Erythroblast (primary cell): ENCODE results near the gene AP1B1.

Experiments used
- GATA1 ChIP-seq: IDR thresholded peaks from 2 replicates; pipeline ENCODE4 v1.6.1; 2011; ENCODE audit warnings: low read depth, mild to moderate bottlenecking, control low read depth, low read length, moderate library complexity
- POLR2A ChIP-seq: IDR thresholded peaks from 2 replicates; pipeline ENCODE4 v1.6.1; 2011; ENCODE audit warnings: mild to moderate bottlenecking, low read length

DNA sequence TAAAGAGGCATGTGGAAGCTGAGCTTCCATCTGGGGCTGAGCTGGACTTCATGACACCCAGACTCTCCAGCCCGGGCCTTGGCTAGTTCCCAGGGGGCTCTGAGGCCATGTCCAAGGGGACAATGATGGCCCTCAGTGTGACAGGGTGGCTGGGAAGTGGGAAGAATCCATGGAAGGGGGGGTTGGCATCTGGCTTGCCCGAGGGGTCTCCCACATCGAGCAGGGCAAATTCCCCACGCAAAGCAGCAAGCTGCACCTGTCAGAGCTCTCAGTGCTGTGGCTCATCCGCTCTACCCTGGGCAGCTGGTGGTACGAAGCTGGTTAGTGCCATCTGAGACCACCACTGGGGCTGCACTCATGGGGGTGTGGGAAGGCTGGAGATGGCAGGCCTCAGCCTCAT is 9.4 kb upstream of the AP1B1 start:
- TF ChIP-seq POLR2A (no peak), GATA1 (no peak)
